ENCODE measurements around the gene UPP1. TPM values are rescaled to one million over a fixed set of nuclear protein-coding genes. Genes with fewer than 3 reads are reported as not detected.

The UPP1 gene
- total and polyA plus RNA-seq, 10 of the 15 experiments (the other 5 are each of a cell fraction or from before 2014, with no cell fraction given): 0.93 to 7.9 (median 3.8) TPM

DNA sequence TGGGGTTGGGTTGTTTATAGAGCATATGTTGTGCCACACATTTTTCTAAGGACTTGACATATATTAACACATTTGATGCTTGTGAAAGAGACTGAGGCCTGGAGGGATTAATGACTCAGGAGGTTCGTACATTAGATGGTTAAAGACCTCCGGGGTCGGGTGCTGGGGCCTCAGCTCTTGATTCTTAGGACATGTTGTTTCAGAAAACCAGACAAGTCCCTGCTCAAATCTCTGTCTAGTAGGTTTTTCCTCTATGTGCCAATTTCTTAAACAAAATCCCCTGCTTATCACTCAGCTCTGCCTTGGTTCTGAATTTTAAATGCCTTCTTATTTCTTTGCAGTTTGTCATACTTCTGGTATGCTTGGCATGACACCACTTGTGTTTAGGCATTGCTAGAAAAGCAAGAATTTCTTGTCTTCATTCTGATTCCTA is 5.8 kb downstream of the UPP1 start:
- RAD21 ChIA-PET (ENCODE audit: unreplicated experiment): interaction anchor here (1.1 kb wide), 1 partner anchor 150 kb away, joined by 3 read pairs; no protein-coding TSS in a partner anchor
- Histone ChIP-seq H3K9me3 (replicated peaks; ENCODE audit: control insufficient read depth, insufficient read depth, low read length) (no peaks in the 10 kb centered on the region), H3K79me2 (ENCODE audit: control insufficient read depth, insufficient read depth, low read length) (no peaks in the 10 kb centered on the region), H3K4me3 (no peak overlapping the region), H4K20me1 (ENCODE audit: control insufficient read depth, insufficient read depth) (no peaks in the 10 kb centered on the region), H3K4me1 (ENCODE audit: control insufficient read depth, insufficient read depth, low read length) (no peaks in the 10 kb centered on the region), H3K9ac (ENCODE audit: control insufficient read depth, insufficient read depth, low read length) (no peak overlapping the region), H3K27me3 (replicated peaks in 1 of 2; ENCODE audit: control insufficient read depth in 2 of 2, insufficient read depth in 2 of 2, low read length in 1 of 2) (no peaks in the 10 kb centered on the region; a peak in 1 of 4 replicates), H3K27ac (ENCODE audit: control insufficient read depth, insufficient read depth) (no peak overlapping the region), H3K4me2 (ENCODE audit: control insufficient read depth, insufficient read depth) (no peak overlapping the region), H3K36me3 (ENCODE audit: control insufficient read depth in 2 of 2, insufficient read depth in 2 of 2, low read length in 1 of 2) (no peaks in the 10 kb centered on the region), H2AFZ (ENCODE audit: control insufficient read depth, low read depth, low read length) (no peak overlapping the region)
- no peak for FAIRE-seq
- SMC1A ChIA-PET (ENCODE audit: uncharacterized antibody, unreplicated experiment): no interaction called here
- no TSS peak for BruUV-seq (replicated peaks)
- POLR2A ChIA-PET: no interaction called here
- no peak for ATAC-seq
- no peak for DNase-seq (ENCODE audit: low read depth, low spot score)
- CTCF ChIA-PET: interaction anchor here (1.5 to 2.6 kb wide), 2 partner anchors 14 to 16 kb away, joined by 6 to 8 read pairs; no protein-coding TSS in a partner anchor
- in situ Hi-C loops (cut with MboI): no loop called here
- intact Hi-C loops (cut with micrococcal nuclease; ENCODE audit: unreplicated experiment): no loop called here
- 97% methylated on average over 3 of the region's 3 CpGs for WGBS (ENCODE audit: insufficient coverage, insufficient replicate concordance, low lambda C conversion rate, missing lambda C conversion rate)
- TF ChIP-seq CBX5 (IDR thresholded peaks at IDR 0.05; ENCODE audit: low read depth): no peak

DNA sequence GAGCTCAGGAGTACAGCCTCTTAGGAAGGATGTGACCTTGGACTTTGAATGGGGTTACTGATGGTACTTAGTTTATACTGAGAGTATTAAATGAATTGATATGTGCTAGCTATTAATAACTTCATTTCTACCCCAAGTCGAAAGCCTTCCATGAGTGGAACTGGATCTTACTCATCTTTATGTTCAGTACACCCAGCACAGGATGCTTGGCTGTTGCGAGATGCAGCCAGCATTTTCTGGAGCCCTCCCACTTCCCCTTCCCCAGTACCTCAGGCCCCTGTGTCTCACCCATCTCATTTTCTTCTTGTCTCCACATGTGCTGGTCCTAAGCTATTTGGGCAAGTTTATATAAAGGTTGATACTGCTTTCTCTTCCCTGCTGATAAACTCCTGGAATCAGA is 7.2 kb downstream of the UPP1 start:
- RAD21 ChIA-PET (ENCODE audit: unreplicated experiment): interaction anchor here (1.7 kb wide), 1 partner anchor 105 kb away, joined by 7 read pairs; no protein-coding TSS in a partner anchor
- Histone ChIP-seq H3K4me1 (ENCODE audit: control insufficient read depth, insufficient read depth, low read length) (no peaks in the 10 kb centered on the region), H3K4me2 (ENCODE audit: control insufficient read depth, insufficient read depth) (no peak overlapping the region), H3K27ac (ENCODE audit: control insufficient read depth, insufficient read depth) (no peak overlapping the region), H3K4me3 (no peak overlapping the region), H4K20me1 (ENCODE audit: control insufficient read depth, insufficient read depth) (no peaks in the 10 kb centered on the region), H3K36me3 (ENCODE audit: control insufficient read depth in 2 of 2, insufficient read depth in 2 of 2, low read length in 1 of 2) (no peaks in the 10 kb centered on the region), H2AFZ (ENCODE audit: control insufficient read depth, low read depth, low read length) (no peak overlapping the region), H3K79me2 (ENCODE audit: control insufficient read depth, insufficient read depth, low read length) (no peaks in the 10 kb centered on the region), H3K9me3 (replicated peaks; ENCODE audit: control insufficient read depth, insufficient read depth, low read length) (no peaks in the 10 kb centered on the region), H3K27me3 (replicated peaks in 1 of 2; ENCODE audit: control insufficient read depth in 2 of 2, insufficient read depth in 2 of 2, low read length in 1 of 2) (no peaks in the 10 kb centered on the region), H3K9ac (ENCODE audit: control insufficient read depth, insufficient read depth, low read length) (no peak overlapping the region)
- SMC1A ChIA-PET (ENCODE audit: uncharacterized antibody, unreplicated experiment): interaction anchor here (0.8 to 1.1 kb wide), 2 partner anchors 11 to 105 kb away, joined by 3 read pairs; no protein-coding TSS in a partner anchor
- POLR2A ChIA-PET: interaction anchor here (0.8 kb wide), 1 partner anchor 9 kb away, joined by 3 read pairs; no protein-coding TSS in a partner anchor
- WGBS (ENCODE audit: insufficient coverage, insufficient replicate concordance, low lambda C conversion rate, missing lambda C conversion rate): 92% methylated on average over 2 of the region's 2 CpGs
- DNase-seq (ENCODE audit: low read depth, low spot score) (no peak), FAIRE-seq (no peak), ATAC-seq (peak; percentile 13; the same call in 1 of the 3 replicates)
- CTCF ChIA-PET: interaction anchor here (0.6 to 2.6 kb wide), 4 partner anchors 12 to 151 kb away, joined by 3 to 8 read pairs (median 6); no protein-coding TSS in a partner anchor
- intact Hi-C loops (cut with micrococcal nuclease; ENCODE audit: unreplicated experiment): no loop called here
- no TSS peak for BruUV-seq (replicated peaks)
- in situ Hi-C loops (cut with MboI): no loop called here
- TF ChIP-seq, protein P1, sequence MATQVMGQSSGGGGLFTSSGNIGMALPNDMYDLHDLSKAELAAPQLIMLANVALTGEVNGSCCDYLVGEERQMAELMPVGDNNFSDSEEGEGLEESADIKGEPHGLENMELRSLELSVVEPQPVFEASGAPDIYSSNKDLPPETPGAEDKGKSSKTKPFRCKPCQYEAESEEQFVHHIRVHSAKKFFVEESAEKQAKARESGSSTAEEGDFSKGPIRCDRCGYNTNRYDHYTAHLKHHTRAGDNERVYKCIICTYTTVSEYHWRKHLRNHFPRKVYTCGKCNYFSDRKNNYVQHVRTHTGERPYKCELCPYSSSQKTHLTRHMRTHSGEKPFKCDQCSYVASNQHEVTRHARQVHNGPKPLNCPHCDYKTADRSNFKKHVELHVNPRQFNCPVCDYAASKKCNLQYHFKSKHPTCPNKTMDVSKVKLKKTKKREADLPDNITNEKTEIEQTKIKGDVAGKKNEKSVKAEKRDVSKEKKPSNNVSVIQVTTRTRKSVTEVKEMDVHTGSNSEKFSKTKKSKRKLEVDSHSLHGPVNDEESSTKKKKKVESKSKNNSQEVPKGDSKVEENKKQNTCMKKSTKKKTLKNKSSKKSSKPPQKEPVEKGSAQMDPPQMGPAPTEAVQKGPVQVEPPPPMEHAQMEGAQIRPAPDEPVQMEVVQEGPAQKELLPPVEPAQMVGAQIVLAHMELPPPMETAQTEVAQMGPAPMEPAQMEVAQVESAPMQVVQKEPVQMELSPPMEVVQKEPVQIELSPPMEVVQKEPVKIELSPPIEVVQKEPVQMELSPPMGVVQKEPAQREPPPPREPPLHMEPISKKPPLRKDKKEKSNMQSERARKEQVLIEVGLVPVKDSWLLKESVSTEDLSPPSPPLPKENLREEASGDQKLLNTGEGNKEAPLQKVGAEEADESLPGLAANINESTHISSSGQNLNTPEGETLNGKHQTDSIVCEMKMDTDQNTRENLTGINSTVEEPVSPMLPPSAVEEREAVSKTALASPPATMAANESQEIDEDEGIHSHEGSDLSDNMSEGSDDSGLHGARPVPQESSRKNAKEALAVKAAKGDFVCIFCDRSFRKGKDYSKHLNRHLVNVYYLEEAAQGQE (IDR thresholded peaks at IDR 0.05; ENCODE audit: low read depth, low read length): no peak
- TF ChIP-seq CEBPB (IDR thresholded peaks at IDR 0.05; ENCODE audit: borderline replicate concordance in 1 of 2, low read depth in 2 of 2, low read length in 2 of 2) (no peak), HDGF (IDR thresholded peaks at IDR 0.05) (no peak), CHD4 (IDR thresholded peaks at IDR 0.05) (no peak), NR2C2 (IDR thresholded peaks at IDR 0.05; ENCODE audit: borderline replicate concordance, control insufficient read depth, insufficient read length, low read depth) (no peak), SIN3A (IDR thresholded peaks at IDR 0.05; ENCODE audit: low read depth, low read length) (no peak), JUNB (IDR thresholded peaks at IDR 0.05) (no peak)
